ENCODE data around the gene NSUN6. TPM values are rescaled to one million over a fixed set of nuclear protein-coding genes. Genes with fewer than 3 reads are reported as not detected.
A peak's percentile ranks its signal among the peaks of the same experiment; 100 is the strongest.
"Not testable (repeated sequence)": the region's sequence is repeated elsewhere in the genome, so short reads cannot be mapped to it uniquely, and the experiment has no call there.

The NSUN6 gene
- total RNA-seq, 5 donors from 2014 or later (not counting 1 experiment from before 2014, with no cell fraction given), result 24.6 to 34.5 (median 32.4) TPM

DNA sequence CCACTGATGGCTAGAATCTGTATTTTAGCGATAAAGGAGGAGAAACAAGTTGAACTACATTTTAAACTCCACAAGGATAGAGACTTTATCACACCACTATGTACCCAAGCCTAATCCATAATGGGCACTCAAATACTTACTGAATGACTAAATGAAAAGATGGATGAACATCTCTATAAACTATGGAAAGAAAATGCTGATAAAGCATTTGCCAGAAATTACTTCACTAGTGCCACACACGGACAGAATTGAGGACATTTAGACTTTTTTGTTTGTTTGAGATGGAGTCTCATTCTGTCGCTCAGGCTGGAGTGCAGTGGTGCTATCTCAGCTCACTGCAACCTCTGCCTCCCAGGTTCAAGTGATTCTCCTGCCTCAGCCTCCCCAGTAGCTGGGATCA is 1.7 kb upstream of the NSUN6 start:
- Histone ChIP-seq H3K36me3 (ENCODE audit: control insufficient read depth in 2 of 2, extremely low read depth in 1 of 2, insufficient read depth in 1 of 2, low read length in 1 of 2) (peaks cover 0 to 7% of the 10 kb centered on the region in 2 donors), H3K27ac (ENCODE audit: low read length) (no peak overlapping the region), H3K4me3 (ENCODE audit: control insufficient read depth in 1 of 2, extremely low read depth in 1 of 2, low read length in 1 of 2) (no peak overlapping the region), H3K4me1 (ENCODE audit: control insufficient read depth in 1 of 2, extremely low read depth in 1 of 2, insufficient read depth in 2 of 2, low read length in 2 of 2) (peaks cover 11 to 23% of the 10 kb centered on the region in 2 experiments), H3K27me3 (replicated peaks in 1 of 2; ENCODE audit: control insufficient read depth in 2 of 2, extremely low read depth in 1 of 2, insufficient read depth in 2 of 2, low read length in 1 of 2) (no peaks in the 10 kb centered on the region), H3K9me3 (no peaks in the 10 kb centered on the region)
- no peaks in the 10 kb centered on the region for H3K27me3 Mint-ChIP-seq
- ChIA-PET POLR2A (no interaction called here), CTCF (no interaction called here)
- no peaks in the 10 kb centered on the region for H3K9me3 Mint-ChIP-seq
- H3K4me1 Mint-ChIP-seq, result peaks cover 33 to 48% (median 45%) of the 10 kb centered on the region in 3 donors
- peak overlapping the region in 1 of 2 donors; percentile 96 for H3K27ac Mint-ChIP-seq
- no CpG with 5 or more reads among the region's 3 CpGs for WGBS (ENCODE audit: insufficient coverage)
- DNase-seq, result no peak
- no peak overlapping the region for H3K4me3 Mint-ChIP-seq
- no peak for ATAC-seq (replicated peaks in 1 of 4)
- H3K36me3 Mint-ChIP-seq, result peaks cover 14% of the 10 kb centered on the region

DNA sequence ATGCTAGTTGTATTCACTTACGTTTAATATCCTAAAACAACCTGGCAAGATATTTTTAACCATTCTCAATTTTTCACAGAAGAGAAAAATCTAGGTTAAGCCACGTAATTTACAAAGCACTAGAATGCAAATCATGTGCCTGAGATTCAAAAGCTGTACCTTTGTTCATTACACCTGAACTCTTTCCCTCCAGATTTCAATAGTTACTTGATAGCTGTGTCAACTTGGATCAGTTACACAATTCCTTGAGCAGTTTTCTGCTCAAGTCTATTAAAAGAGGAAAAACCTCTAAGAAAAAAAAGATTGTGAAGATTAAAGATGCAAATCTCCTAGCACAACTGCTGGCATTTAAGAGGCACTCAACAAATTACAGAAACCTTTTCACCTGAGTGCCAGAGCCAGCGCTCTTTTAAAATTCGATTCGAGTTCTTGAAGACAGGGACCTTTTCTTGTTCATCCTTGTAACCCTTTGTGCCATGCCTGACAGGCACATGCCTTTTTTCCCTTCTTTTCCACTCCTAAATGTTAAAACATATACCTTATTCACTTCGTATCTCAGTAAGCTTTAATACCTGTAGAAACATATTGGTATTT is 886 bp downstream of the NSUN6 start:
- H3K4me3 Mint-ChIP-seq, result peak overlapping the region; percentile 95 to 96 (median 96)
- peaks cover 0 to 9% of the 10 kb centered on the region in 2 donors for H3K36me3 ChIP-seq (ENCODE audit: control insufficient read depth in 2 of 2, extremely low read depth in 1 of 2, insufficient read depth in 1 of 2, low read length in 1 of 2)
- CTCF ChIA-PET, result interaction anchor here in 1 of 2 donors (2.1 kb wide), 1 partner anchor 9 kb away, joined by 7 read pairs; the partner anchor contains the start of gene ARL5B
- DNase-seq (peak in 1 of 35 experiments; percentile 23), ATAC-seq (replicated peaks in 1 of 4) (no peak)
- POLR2A ChIA-PET, result interaction anchor here in 1 of 2 donors (0.5 kb wide), 1 partner anchor 9 kb away, joined by 6 read pairs; no protein-coding TSS in a partner anchor
- peaks cover 11 to 20% of the 10 kb centered on the region in 2 experiments for H3K4me1 ChIP-seq (ENCODE audit: control insufficient read depth in 1 of 2, extremely low read depth in 1 of 2, insufficient read depth in 2 of 2, low read length in 2 of 2)
- H3K27me3 ChIP-seq (replicated peaks in 1 of 2; ENCODE audit: control insufficient read depth in 2 of 2, extremely low read depth in 1 of 2, insufficient read depth in 2 of 2, low read length in 1 of 2), result no peaks in the 10 kb centered on the region
- H3K27ac Mint-ChIP-seq, result peak overlapping the region; percentile 94 to 96
- H3K27me3 Mint-ChIP-seq, result no peaks in the 10 kb centered on the region
- H3K27ac ChIP-seq (ENCODE audit: low read length), result peak overlapping the region; percentile 95
- H3K9me3 ChIP-seq, result no peaks in the 10 kb centered on the region
- peaks cover 33 to 43% (median 43%) of the 10 kb centered on the region in 3 donors for H3K4me1 Mint-ChIP-seq
- H3K36me3 Mint-ChIP-seq, result peaks cover 20% of the 10 kb centered on the region
- peak overlapping the region; percentile 91 to 93 for H3K4me3 ChIP-seq (ENCODE audit: control insufficient read depth in 1 of 2, extremely low read depth in 1 of 2, low read length in 1 of 2)
- 6% methylated on average over 4 of the region's 6 CpGs for WGBS (ENCODE audit: insufficient coverage)
- H3K9me3 Mint-ChIP-seq, result no peaks in the 10 kb centered on the region

DNA sequence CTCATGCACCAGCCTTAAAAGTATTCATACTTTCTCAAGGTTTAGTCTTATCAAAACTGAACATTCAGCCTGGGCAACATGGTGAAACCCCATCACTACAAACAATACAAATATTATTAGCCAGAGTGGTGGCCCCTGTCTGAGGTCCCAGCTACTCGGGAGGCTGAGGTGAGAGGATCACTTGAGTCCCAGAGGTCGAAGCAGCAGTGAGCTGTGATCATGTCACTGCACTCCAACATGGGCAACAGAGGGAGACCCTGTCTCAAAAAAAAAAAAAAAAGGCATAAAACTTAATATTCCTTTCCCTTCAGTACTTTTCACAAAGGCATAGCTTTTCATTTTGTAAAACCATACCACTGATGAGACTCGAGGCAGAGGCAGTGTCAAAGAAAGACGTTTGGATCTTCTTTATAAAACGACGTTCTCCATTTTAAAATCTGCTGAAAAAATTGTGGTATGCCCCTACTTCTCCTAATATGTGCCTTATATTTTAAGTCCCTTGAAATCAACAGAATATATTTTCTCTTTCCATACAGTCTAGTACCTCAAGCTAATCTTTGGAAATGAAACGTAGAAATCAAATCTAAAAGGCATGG is 1.9 kb downstream of the NSUN6 start:
- Histone ChIP-seq H3K4me1 (ENCODE audit: control insufficient read depth in 1 of 2, extremely low read depth in 1 of 2, insufficient read depth in 2 of 2, low read length in 2 of 2) (peaks cover 11 to 20% of the 10 kb centered on the region in 2 experiments), H3K4me3 (ENCODE audit: control insufficient read depth in 1 of 2, extremely low read depth in 1 of 2, low read length in 1 of 2) (no peak overlapping the region), H3K36me3 (ENCODE audit: control insufficient read depth in 2 of 2, extremely low read depth in 1 of 2, insufficient read depth in 1 of 2, low read length in 1 of 2) (peaks cover 0 to 12% of the 10 kb centered on the region in 2 donors), H3K27ac (ENCODE audit: low read length) (no peak overlapping the region), H3K27me3 (replicated peaks in 1 of 2; ENCODE audit: control insufficient read depth in 2 of 2, extremely low read depth in 1 of 2, insufficient read depth in 2 of 2, low read length in 1 of 2) (no peaks in the 10 kb centered on the region), H3K9me3 (no peaks in the 10 kb centered on the region)
- no peak for ATAC-seq (replicated peaks in 1 of 4)
- no peak for DNase-seq
- CTCF ChIA-PET, result interaction anchor here in 1 of 2 donors (1.5 to 2.1 kb wide), 2 partner anchors 10 to 17 kb away, joined by 5 to 7 read pairs; partner anchors contain the start of gene ARL5B
- Mint-ChIP-seq H3K9me3 (no peaks in the 10 kb centered on the region), H3K36me3 (peaks cover 22% of the 10 kb centered on the region), H3K27ac (peak overlapping the region in 1 of 2 donors; percentile 31), H3K4me1 (peaks cover 33 to 43% (median 43%) of the 10 kb centered on the region in 3 donors), H3K4me3 (peak overlapping the region; percentile 95 to 96 (median 96)), H3K27me3 (no peaks in the 10 kb centered on the region)
- WGBS (ENCODE audit: insufficient coverage), result 50% methylated on average over 2 of the region's 7 CpGs
- POLR2A ChIA-PET, result no interaction called here

DNA sequence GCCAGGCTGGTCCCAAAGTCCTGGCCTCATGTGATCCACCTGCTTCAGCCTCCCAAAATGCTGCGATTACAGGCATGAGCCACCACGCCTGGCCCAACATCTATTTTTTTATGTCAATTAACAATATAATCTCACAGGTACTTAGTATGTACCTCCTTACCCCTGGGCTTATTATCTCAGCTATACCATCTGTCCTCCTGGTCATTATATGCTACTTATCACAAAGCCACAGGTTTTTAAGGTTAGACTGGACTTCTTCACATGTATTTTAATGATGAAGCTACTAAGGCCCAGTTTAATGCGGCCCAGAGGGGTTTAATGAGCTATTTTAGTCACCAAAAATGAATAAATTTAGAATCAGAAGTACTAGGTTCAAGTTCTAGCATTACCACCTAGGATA is 3.4 kb downstream of the NSUN6 start:
- Histone ChIP-seq H3K36me3 (ENCODE audit: control insufficient read depth in 2 of 2, extremely low read depth in 1 of 2, insufficient read depth in 1 of 2, low read length in 1 of 2) (peaks cover 0 to 9% of the 10 kb centered on the region in 2 donors), H3K4me1 (ENCODE audit: control insufficient read depth in 1 of 2, extremely low read depth in 1 of 2, insufficient read depth in 2 of 2, low read length in 2 of 2) (peaks cover 11 to 20% of the 10 kb centered on the region in 2 experiments), H3K27ac (ENCODE audit: low read length) (no peak overlapping the region), H3K9me3 (no peaks in the 10 kb centered on the region), H3K27me3 (replicated peaks in 1 of 2; ENCODE audit: control insufficient read depth in 2 of 2, extremely low read depth in 1 of 2, insufficient read depth in 2 of 2, low read length in 1 of 2) (no peaks in the 10 kb centered on the region), H3K4me3 (ENCODE audit: control insufficient read depth in 1 of 2, extremely low read depth in 1 of 2, low read length in 1 of 2) (no peak overlapping the region)
- WGBS (ENCODE audit: insufficient coverage), result 100% methylated on average over 2 of the region's 3 CpGs
- Mint-ChIP-seq H3K4me3 (no peak overlapping the region), H3K4me1 (peaks cover 42 to 50% (median 49%) of the 10 kb centered on the region in 3 donors), H3K27ac (no peak overlapping the region), H3K36me3 (peaks cover 17% of the 10 kb centered on the region), H3K9me3 (no peaks in the 10 kb centered on the region), H3K27me3 (no peaks in the 10 kb centered on the region)
- ATAC-seq (replicated peaks in 1 of 4), result no peak
- ChIA-PET POLR2A (interaction anchor here in 1 of 2 donors (0.9 to 1.5 kb wide), 2 partner anchors 9 to 13 kb away, joined by 3 to 4 read pairs; no protein-coding TSS in a partner anchor), CTCF (interaction anchor here in 1 of 2 donors (1.5 kb wide), 1 partner anchor 18 kb away, joined by 5 read pairs; no protein-coding TSS in a partner anchor)
- DNase-seq, result no peak

DNA sequence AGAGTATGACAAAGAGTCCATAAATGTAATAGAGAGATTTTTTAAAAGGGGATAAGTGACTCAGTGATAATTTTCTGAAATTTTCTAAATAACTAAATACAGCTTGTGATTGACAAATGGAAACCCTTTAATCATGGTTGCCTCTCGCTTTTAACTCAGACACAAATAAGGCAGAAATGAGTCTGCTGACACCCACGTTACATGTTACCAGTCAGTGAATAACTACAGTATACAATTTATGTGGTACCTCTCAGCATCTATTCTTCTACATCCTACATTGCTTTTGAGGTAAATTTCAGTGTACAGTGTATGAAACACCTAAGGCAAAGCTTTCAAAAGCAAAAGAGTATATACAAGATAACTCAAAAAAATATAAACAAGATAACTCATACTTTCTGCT is 4.2 kb downstream of the NSUN6 start:
- no CpG with 5 or more reads among the region's 2 CpGs for WGBS (ENCODE audit: insufficient coverage)
- no peaks in the 10 kb centered on the region for H3K27me3 Mint-ChIP-seq
- POLR2A ChIA-PET, result no interaction called here
- peaks cover 15% of the 10 kb centered on the region for H3K36me3 Mint-ChIP-seq
- Histone ChIP-seq H3K4me1 (ENCODE audit: control insufficient read depth in 1 of 2, extremely low read depth in 1 of 2, insufficient read depth in 2 of 2, low read length in 2 of 2) (peaks cover 11 to 20% of the 10 kb centered on the region in 2 experiments), H3K36me3 (ENCODE audit: control insufficient read depth in 2 of 2, extremely low read depth in 1 of 2, insufficient read depth in 1 of 2, low read length in 1 of 2) (peaks cover 0 to 12% of the 10 kb centered on the region in 2 donors), H3K9me3 (no peaks in the 10 kb centered on the region), H3K27me3 (replicated peaks in 1 of 2; ENCODE audit: control insufficient read depth in 2 of 2, extremely low read depth in 1 of 2, insufficient read depth in 2 of 2, low read length in 1 of 2) (no peaks in the 10 kb centered on the region), H3K27ac (ENCODE audit: low read length) (no peak overlapping the region), H3K4me3 (ENCODE audit: control insufficient read depth in 1 of 2, extremely low read depth in 1 of 2, low read length in 1 of 2) (no peak overlapping the region)
- no peak overlapping the region for H3K4me3 Mint-ChIP-seq
- DNase-seq (no peak), ATAC-seq (replicated peaks in 1 of 4) (no peak)
- H3K27ac Mint-ChIP-seq, result no peak overlapping the region
- CTCF ChIA-PET, result interaction anchor here in 1 of 2 donors (0.6 kb wide), 1 partner anchor 1520 kb away, joined by 3 read pairs; no protein-coding TSS in a partner anchor
- H3K9me3 Mint-ChIP-seq, result no peaks in the 10 kb centered on the region
- H3K4me1 Mint-ChIP-seq, result peaks cover 38 to 48% (median 47%) of the 10 kb centered on the region in 3 donors

DNA sequence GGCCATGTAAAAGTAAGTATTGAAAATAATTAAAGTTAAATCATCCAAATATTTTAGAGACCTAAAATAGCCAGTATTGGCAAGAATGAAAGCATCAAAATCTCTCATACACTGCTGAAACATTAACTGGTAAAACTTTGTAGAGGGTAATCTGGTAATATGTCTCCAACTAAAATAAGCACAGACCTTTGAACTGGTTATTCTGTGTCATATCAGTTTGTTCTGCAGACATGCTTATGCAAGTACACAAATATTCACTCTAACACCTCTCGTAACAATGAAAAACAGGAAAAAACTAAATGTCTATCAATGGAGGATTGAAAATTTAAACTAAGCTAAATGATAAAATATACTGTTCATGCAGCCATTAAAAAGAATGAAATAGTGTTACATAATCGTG is 11.7 kb downstream of the NSUN6 start:
- H3K27ac Mint-ChIP-seq; H3K27ac ChIP-seq (ENCODE audit: low read length); H3K4me1 ChIP-seq (ENCODE audit: control insufficient read depth in 1 of 2, extremely low read depth in 1 of 2, insufficient read depth in 2 of 2, low read length in 2 of 2); H3K9me3 ChIP-seq; H3K4me3 Mint-ChIP-seq; H3K9me3 Mint-ChIP-seq; H3K36me3 ChIP-seq (ENCODE audit: control insufficient read depth in 2 of 2, extremely low read depth in 1 of 2, insufficient read depth in 1 of 2, low read length in 1 of 2); H3K27me3 Mint-ChIP-seq; ATAC-seq (replicated peaks in 1 of 4); DNase-seq; CTCF ChIA-PET; H3K4me1 Mint-ChIP-seq; H3K4me3 ChIP-seq (ENCODE audit: control insufficient read depth in 1 of 2, extremely low read depth in 1 of 2, low read length in 1 of 2); H3K27me3 ChIP-seq (replicated peaks in 1 of 2; ENCODE audit: control insufficient read depth in 2 of 2, extremely low read depth in 1 of 2, insufficient read depth in 2 of 2, low read length in 1 of 2): not testable (repeated sequence)
- no CpG with 5 or more reads among the region's 2 CpGs for WGBS (ENCODE audit: insufficient coverage)
- H3K36me3 Mint-ChIP-seq, result peaks cover 17% of the 10 kb centered on the region
- POLR2A ChIA-PET, result interaction anchor here in 1 of 2 donors (1.4 kb wide), 1 partner anchor 9 kb away, joined by 4 read pairs; no protein-coding TSS in a partner anchor
